Left cardiac atrium (tissue), 4 donors: ENCODE data around the gene AIP. TPM values are rescaled to one million over a fixed set of nuclear protein-coding genes. Genes with fewer than 3 reads are reported as not detected.

Experiments used
- ATAC-seq, 2 donors: fragments of 200-7000 bp; cut with Tn5 transposase; one replicate each; pipeline ENCODE4 v1.9.1; 2020; ENCODE audit warnings: mild to moderate bottlenecking in 2 of 2, moderate library complexity in 2 of 2
- DNase-seq: peaks from one replicate; pipeline ENCODE4 v3.0.0-alpha.2; 2020
- intact Hi-C, 2 donors: fragments of 100-400 bp; cut with DNase I; formaldehyde crosslinking; loops; one replicate each; pipeline versions ENCODE4 v1.14.1 to v1.15.1; 2022 to 2023
- total RNA-seq, 2 donors: library from RNA; stranded (reverse); fragmentation: NEBNext Ultra II Directional; extraction: Animal tissue kit (Norgen Biotek cat#: 25700); gene quantifications; one replicate each; pipeline ENCODE4 v1.2.1, GENCODE V29; 2021
- donor health status: DM: no; HTN: yes; CAD: no.
- donor health status: DM: no; HTN: yes; CAD: no; lungs with severe emphysema.
- donor health status: DM: yes; HTN: yes; CAD: no.
- donor health status: Dilated cardiomyopathy.

AIP gene
- total RNA-seq, 2 donors from 2014 or later, result 50.5 to 51.2 TPM

- peak; percentile 24 for DNase-seq
- intact Hi-C loops, result no loop called here
- ATAC-seq, result peak in 1 of 2 donors; percentile 1
These were observed 40.1 kb upstream of the AIP start for GRCh38 chr11:67442504-67443404.

DNA sequence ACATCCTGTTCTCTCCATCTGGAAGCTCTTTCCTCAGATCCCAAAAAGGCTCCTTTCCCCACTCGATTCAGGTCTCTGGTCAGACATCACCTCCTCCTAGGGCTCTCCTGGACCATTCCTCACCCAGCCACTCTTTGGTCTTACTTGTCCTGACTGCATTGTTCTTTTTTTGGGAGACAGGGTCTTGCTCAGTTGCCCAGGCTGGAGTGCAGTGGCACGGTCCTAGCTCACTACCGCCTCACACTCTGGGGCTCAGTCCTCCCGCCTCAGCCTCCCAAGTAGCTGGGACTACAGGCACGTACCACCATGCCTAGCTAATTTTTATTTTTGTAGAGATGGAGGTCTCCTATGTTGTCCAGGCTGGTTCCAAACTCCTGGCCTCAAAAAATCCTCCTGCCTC, 37.3 kb upstream of the AIP start:
- intact Hi-C loops, result no loop called here
- ATAC-seq (no peak), DNase-seq (no peak)

DNA sequence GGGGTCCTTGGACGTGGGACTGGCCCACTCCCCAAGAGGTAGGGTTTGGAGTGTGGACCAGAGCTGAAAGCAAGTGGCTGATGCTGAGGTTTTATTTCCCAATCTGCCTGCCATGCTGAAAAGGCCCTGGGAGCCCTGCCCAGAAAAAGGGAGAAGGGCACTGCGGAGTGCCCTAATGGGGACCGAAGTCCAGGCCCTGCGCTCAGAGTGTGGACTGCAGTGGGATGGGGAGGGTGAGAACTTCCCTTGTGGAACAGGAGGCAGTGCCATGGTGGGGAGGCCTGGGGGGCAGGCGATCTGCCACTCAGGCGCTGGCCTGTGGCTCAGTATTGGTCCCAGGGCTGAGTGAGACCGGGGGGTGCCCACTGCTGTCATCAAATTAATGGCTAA, 34.6 kb upstream of the AIP start:
- DNase-seq, result no peak
- intact Hi-C loops, result no loop called here
- no peak for ATAC-seq

- intact Hi-C loops, result no loop called here
- ATAC-seq (peak in 1 of 2 donors; percentile 37), DNase-seq (no peak)
These were observed 33.5 kb upstream of the AIP start for GRCh38 chr11:67449116-67449844.

DNA sequence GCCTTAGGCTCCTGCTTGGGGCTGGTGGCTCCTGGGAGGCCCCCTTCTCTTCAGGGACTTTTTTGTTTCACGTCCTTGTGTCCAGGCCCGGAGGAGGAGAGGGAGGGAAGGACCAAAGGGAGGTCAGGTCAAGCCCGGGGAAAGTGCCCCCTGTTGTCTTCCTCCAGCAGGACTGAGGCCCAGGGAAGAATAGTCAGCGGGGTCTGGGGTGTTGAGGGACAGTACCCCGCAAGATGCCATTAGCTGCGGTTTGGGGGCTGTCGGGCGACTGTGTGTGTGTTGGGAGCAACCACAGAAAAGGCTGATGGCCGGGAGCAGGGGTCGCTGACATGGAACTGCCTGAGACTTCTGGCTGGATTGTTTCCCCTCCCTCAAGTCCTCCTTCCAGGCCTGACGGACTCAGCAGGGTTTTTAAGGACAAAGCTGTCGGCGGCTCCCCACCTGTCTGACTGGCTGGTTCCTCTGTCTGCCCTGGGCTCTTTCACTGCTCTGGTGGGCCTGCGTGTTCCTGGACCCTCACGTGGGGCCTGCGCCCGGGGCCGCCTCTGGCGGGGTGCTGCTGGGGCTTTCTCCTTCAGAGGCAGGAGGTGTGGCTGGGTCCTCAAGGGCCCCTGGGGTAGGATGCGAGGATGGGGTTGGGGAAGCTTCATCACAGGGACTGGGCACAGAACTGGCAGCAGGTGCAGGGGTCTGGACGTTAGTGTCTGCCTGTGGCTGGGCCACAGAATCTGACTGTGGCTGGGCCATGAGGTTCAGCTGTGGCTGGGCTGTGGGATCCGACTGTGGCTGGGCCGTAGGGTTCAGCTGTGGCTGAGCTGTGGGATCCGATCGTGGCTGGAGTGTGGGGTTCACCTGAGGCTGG, 31.8 kb upstream of the AIP start:
- ATAC-seq, result no peak
- no peak for DNase-seq
- intact Hi-C loops, result no loop called here

GRCh38 chr11:67451658-67451976, 31.2 kb upstream of the AIP start:
- ATAC-seq, result no peak
- DNase-seq, result no peak
- intact Hi-C loops, result no loop called here

DNA sequence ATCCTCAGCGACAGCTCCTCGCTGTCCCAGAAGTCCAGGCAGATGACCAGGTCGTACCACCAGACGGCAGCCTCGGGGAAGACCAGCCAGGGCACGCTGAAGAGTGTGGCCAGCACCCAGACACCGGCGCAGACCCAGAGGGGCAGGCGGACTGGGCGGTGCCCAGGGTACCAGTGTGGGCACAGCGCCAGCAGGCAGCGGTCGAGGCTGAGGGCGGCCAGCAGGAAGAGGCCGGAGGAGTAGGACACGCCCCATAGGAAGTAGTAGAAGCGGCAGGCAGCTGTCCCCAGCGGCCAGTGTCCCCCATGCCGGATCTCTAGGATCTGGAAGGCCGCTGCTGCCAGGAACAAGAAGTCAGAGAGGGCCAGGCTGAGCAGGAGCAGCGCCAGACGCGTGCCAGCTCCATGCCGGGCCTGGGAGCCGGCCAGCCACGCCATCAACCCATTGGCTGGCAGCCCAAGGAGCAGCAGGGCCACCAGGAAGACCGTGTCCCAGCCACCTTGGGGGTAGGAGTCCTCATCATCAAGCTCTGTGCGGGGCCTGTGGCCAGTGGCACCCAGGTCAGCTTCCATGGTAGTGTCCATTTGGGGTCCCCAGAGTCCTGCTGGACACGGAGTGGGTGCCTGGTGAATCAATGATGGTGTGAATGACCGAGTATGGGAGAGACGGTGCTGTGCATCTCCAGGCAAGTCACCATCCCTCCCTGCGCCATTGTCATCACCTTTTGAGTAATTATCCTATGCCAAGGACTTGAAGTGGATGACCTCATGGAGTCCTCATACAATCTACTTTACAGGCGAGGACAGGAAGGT, 30.5 kb upstream of the AIP start, which contains the start of gene GPR152:
GPR152 (minus strand) TSS at position 589 of the 812 bp plus-strand sequence; CDS start at position 584, 5 bp downstream.
- DNase-seq, result peak; percentile 60
- peak in 1 of 2 donors; percentile 37 for ATAC-seq
- intact Hi-C loops, result no loop called here

DNA sequence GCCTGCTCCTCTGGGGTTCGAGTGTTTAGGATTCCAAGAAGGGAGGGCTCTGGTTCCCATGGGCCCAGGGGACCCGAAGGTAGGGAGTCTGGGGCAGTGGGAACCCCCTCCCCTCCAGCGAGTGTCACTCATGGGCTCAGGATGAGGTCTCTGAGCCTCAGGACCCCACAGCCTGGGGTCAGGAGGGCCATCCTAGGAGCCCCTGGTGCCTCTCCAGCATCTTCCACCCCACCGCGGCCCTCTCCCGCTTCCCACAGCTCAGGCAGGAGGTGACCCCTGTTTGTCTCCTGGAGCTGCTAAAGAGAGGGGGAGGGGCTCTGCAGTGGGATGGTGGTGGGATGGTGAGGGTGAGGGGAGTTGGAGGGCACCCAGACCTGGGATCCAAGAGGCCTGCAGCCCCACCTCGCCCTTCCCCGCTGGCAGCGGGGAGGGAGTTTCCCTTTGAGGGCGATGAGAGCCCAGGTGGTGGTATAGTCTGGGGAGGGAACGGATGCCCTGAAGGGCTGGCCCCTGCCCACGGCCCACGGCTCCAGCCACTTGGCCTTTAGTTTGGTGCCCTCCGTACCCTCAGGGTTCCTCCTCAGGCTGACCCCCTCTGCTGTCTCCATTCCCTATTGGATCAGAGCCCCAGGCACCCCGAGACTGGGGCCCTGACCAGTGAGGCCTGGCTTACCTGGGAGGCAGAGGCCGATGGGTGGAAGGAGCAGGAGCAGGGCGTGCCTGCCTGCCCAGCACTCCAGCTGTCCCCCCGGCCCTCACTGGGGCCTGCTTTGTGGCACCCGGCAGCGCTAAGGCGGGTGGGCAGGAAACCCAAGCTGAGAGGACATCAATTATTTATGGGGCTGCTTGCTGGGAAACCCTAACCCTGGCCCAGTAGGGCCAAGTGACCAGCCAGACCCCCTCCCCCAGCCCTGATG, 28.8 kb upstream of the AIP start:
- intact Hi-C loops, result no loop called here
- ATAC-seq (no peak), DNase-seq (no peak)

DNA sequence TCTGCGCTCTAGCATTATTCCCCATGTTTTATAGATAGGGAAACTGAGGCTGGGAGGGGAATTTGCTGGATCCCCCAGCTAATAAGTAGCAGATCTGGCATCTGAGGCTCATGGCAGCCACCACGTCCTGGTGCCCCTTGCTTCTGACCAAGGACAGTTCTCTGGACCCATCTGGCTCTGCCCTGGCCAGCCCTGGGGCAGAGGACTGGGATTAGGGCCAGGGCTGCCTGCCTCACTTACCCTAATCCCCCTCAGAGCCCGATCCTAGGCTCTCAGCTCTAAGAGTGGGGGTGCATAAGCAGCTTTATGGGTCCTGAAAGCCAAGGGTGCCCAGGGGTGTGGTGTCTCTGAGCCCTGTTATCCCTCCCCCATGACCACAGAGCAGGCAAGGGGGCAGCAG, 27.8 kb upstream of the AIP start, which contains the start of gene CABP4:
CABP4 (plus strand) TSS at position 301 of the 400 bp plus-strand sequence; CDS start at position 371, 70 bp downstream.
- intact Hi-C loops, result no loop called here
- ATAC-seq (no peak), DNase-seq (no peak)

- ATAC-seq (no peak), DNase-seq (no peak)
- intact Hi-C loops, result no loop called here
These were observed 26.6 kb upstream of the AIP start for GRCh38 chr11:67456068-67456705.

GRCh38 chr11:67457453-67457852, 25.4 kb upstream of the AIP start:
- DNase-seq (no peak), ATAC-seq (no peak)
- intact Hi-C loops, result no loop called here

GRCh38 chr11:67458266-67458665, 24.6 kb upstream of the AIP start:
- intact Hi-C loops, result no loop called here
- DNase-seq (no peak), ATAC-seq (no peak)

DNA sequence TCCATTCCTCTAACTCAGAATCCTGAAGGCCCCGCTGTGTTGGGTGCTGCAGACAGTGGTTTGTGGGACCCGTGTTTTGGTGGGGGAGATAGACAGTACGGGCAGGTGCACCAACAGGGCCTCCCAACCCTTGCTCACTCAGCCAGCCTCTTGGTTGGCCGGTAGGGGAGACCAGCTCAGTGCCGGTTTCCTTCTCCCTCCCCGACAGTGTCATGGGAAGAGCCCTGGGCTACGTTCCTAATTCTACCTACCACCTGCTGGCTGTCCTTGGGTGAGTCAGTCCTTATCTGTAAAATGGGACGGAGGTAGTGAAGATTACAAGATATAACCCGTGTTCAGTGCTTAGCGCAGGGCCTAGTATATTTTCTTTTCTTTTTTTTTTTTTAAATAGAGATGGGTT, 19.6 kb upstream of the AIP start:
- ATAC-seq (no peak), DNase-seq (no peak)
- intact Hi-C loops, result loop anchor here (5.0 to 10.0 kb wide), 2 partner anchors 36 to 58 kb away; partner anchors contain the start of genes PPP1CA (in 1 of the 2), RPS6KB2 (in 1 of the 2) and TBC1D10C (in 1 of the 2)

DNA sequence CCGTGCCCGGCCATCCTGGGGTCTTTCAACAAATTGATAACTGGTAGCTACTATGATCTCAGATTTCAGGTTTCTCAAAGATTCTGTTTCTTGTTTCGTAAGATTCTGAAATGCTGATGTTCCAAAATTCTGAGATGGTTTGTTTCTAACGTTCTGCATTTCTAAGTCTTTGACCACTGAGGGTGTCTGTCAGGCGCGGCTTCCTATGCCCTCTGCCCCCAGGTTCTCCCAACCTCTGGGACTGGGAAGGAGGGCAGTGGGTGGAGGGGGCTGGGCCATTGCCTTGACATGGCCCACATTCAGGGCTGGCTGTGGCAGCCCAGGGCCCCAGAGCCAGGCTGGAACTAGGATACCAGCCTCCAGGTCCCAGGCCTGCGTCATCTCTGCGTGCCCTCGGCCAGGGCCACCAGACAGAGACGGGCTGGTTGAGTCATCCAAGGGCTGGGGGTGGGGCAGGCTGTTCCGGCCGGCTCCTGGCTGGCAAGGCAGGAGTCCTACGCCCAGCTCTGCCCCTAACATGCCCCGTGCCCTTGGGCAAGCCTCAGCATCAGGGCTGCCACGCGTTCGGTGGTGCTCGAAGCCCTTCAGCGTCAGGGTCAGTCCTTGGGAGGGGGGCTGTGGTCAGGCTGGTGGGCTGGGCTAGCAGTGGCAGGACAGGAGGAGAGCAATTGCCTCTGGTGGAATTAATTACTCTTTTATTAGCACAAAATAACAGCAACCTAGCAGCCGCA, 19.0 kb upstream of the AIP start:
- DNase-seq, result peak; percentile 69
- ATAC-seq, result peak; percentile 21 to 59
- intact Hi-C loops, result loop anchor here (5.0 to 10.0 kb wide), 2 partner anchors 37 to 59 kb away; partner anchors contain the start of genes PPP1CA (in 1 of the 2), RPS6KB2 (in 1 of the 2) and TBC1D10C (in 1 of the 2)

- intact Hi-C loops, result loop anchor here (5.0 to 10.0 kb wide), 2 partner anchors 37 to 60 kb away; partner anchors contain the start of genes PPP1CA (in 1 of the 2), RPS6KB2 (in 1 of the 2) and TBC1D10C (in 1 of the 2)
- ATAC-seq, result peak; percentile 71 to 77
These were observed 18.2 kb upstream of the AIP start for GRCh38 chr11:67464411-67465188.

More at GRCh38 chr11:67464411-67465188, 18.2 kb upstream of the AIP start:
- DNase-seq, result peak; percentile 90
